RCC 7860 (cell line): ENCODE data around the gene CCNL2.

ENCODE experiments used
- DNase-seq: peaks from one replicate; pipeline ENCODE4 v3.0.0-alpha.2; 2015; ENCODE audit warnings: low spot score
- FAIRE-seq: peaks from 2 replicates; lab custom pipeline; 2012; peaks lifted over from hg19 to GRCh38; lab: Jason Lieb, UNC

CCNL2 gene

DNA sequence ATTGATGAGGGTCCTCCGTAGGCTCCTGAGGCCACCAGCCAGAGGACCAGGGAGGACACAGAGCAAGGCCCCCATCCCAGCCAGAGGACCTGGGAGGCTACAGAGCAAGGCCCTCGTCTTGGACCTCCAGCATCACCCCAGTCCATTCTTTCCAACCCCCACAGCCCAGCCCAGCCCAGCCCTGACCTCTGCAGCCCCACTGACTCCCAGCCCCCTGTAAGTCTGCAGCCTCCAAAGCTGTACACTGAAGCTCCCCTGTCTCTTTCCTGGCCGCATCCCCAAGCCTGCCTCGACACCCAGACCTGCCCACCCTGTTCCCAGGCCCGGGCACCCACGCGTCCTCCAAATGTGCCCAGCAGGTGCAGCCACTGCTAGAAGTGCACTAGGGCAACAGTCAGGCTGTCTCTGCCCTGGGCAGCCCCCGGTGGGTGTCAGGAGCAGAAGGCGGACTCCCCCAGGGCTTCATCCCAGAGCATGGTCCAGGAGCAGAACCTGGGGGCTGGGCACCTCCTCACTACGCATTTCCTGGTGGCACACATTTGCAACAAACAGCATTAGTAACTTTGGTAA is 52.0 kb downstream of the CCNL2 start:
- FAIRE-seq, result no peak

DNA sequence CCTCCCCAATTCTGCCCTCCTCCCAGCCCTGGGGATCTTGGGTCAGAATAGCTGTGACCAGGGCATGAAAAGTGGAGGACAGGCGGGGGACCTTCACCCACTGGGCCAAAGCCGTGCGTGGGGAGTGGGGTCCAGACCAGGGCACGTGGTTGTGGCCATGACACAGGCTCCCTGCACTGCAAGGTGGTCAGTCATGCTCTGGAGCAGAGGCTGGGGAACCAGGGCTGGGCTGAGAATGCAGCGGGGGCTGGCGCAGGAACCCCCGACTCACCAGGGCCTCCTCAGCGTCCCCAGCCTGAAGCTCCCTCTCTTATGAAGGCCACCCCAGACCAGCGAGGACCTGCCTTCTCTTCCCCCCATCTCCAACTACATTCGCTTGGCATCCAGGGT is 52.6 kb downstream of the CCNL2 start:
- no peak for FAIRE-seq
- DNase-seq, result no peak

More for the DNA sequence above, 52.0 kb downstream of the CCNL2 start:
- no peak for DNase-seq

DNA sequence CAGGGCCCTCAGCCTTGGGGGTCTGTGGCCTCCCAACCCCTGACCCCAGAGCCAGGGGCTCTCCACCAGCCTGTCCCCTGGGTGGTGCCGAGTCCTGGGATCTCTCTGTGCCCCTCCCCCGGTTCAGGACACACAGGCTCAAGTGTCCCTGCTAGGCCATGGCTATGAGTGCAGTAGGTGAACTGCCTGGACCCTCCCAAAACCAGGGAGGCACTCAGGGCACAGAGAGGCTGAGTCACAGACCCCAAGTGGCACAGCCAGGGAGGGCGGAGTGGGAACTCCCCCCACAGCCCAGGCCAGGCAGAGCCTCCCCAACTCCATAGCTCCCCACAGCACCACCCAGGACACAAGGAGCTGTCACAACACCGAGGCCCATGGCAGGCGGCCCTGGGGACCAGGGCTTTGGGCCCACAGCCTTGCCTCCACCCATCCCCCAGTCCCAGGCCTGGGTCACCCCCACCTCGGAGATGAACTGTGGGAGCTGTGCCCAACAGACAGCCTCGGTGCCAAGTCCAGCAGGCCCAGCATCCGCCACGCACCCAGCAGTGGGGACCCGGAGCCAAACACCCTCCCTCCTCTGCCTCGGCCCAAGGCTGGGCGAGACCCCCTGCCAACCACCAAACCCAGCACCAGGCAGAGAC is 53.2 kb downstream of the CCNL2 start:
- FAIRE-seq (no peak), DNase-seq (no peak)

DNA sequence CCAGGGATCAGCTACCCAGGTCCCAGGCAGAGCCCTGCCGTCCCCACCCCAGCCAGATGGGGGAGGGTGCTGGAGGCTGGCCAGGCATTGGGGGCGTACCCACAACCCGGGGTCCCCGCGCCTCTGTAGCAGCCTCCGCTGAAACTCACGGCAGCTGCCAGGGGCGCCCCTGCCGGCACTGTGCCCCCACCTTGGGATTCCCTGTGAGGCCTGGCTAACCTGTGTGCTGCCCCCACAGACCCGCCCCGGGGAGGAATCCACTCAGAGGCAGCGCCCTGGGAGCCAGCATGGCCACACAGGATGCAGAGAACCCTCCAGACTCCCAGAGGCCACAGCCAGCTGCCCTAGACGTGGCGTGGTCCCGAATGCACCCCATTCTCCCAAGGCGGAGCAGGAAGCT is 53.8 kb downstream of the CCNL2 start:
- DNase-seq (no peak), FAIRE-seq (no peak)

DNA sequence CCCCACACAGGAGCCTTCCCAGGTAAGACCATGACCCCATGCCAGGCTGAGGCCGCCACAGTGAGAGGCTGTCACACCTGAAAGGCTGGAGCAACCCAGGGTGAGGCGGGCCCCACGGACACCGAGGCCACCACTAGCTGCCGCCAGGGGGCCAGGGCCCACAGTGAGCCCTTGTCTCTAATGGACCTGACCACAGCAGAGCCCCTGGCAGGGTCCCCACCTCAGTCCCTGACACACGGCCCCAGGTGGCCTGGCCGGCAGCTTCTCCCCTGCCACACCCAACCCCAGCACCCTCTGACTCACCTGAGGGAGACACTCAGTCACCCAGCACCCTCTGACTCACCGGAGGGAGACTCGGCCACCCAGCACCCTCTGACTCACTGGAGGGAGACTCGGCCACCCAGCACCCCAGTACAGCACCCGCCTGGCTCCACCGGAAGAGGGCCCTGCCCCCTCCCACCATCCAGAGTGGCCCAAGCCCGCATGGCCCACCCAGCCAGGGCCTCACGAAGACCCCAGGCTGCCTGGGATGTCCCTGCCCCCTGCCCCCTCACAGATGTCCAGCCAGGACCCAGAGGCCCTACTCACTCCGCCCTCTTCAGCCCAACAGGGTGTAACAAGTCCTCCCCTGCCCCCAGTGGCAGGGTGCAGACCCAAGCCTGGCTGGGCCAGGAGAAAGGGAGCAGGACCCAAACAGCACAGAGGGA is 54.3 kb downstream of the CCNL2 start:
- DNase-seq (peak; percentile 90), FAIRE-seq (peak; percentile 78)

GRCh38 chr1:1343811-1344421 is 55.2 kb downstream of the CCNL2 start:
- FAIRE-seq (no peak), DNase-seq (no peak)

GRCh38 chr1:1342584-1343115 is 56.5 kb downstream of the CCNL2 start:
- no peak for FAIRE-seq

GRCh38 chr1:1342061-1342562 is 57.0 kb downstream of the CCNL2 start:
- DNase-seq (no peak), FAIRE-seq (no peak)

More at GRCh38 chr1:1342584-1343115, 56.5 kb downstream of the CCNL2 start:
- DNase-seq, result no peak

DNA sequence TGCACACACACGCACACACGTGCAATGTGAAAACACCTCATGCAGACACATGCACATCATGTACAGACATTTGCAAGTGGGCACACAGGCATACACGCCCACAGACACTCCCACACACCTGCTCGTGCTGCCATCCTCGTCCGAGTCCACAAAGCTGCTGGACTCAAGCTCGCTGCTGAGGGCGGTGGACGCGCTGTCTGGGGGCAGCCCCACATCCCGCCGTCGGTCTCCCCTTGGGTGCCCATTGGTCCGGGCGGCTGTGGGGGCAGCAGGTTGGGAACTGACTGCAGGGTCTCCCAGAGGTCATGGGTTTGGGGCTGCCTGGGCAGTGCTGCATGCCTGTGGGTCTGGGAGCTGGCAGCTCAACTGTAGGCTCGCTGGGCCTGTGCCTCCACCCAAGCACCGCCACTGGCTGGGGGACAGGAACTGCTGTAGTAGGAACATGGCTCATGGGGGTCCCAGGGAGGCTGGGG is 57.5 kb downstream of the CCNL2 start:
- DNase-seq, result no peak
- no peak for FAIRE-seq

DNA sequence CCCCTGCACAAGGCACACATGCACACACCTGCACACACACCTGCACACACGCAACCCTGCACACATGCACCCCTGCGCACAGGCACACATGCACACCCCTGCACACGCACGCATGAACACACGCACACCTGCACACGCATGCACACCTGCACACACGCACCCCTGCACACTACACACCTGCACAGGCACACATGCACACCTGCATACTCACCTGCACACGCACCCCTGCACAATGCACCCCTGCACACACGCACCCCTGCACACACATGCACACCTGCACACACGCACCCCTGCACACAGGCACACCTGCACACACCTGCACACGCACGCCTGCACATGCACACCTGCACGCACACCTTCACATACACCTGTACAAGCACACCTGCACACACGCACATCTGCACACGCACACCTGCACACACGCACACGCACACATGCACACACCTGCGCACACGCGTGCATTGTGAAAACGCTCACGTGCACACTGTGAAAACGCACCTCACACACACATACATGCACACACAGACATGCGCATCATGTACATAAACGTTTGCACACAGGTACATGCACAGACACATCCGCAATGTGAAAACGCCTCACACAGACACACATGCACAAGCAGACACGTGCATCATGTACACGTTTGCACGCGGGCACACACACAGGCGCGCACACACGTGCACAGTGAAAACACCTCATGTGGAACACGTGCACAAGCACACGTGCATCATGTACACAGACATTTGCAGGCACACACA is 58.2 kb downstream of the CCNL2 start:
- DNase-seq, result no peak
- no peak for FAIRE-seq

DNA sequence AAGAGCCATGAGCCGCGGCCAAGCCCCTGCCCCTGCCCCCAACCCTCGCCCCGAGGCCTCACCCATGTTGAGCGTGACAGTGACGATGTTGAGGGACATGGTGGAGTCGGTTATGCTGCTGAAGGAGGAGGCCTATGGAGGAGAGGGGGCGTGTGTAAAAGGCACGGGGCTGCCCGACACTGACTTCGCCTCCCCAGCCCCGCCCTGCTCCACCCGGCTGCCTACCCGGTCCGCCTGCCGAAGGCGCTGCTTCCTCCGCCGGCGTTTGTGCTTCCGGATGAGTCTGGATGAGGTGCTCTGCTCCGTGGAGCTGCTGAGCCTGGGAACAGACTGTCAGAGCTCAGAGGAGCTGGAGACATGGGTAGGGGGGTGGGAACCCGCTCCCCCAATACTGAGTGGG is 59.0 kb downstream of the CCNL2 start:
- no peak for FAIRE-seq
- no peak for DNase-seq

- FAIRE-seq, result no peak
- DNase-seq, result no peak
Observed at GRCh38 chr1:1338278-1338677, 60.9 kb downstream of the CCNL2 start.

- DNase-seq (no peak), FAIRE-seq (no peak)
Observed at GRCh38 chr1:1337793-1338147, 61.4 kb downstream of the CCNL2 start.

DNA sequence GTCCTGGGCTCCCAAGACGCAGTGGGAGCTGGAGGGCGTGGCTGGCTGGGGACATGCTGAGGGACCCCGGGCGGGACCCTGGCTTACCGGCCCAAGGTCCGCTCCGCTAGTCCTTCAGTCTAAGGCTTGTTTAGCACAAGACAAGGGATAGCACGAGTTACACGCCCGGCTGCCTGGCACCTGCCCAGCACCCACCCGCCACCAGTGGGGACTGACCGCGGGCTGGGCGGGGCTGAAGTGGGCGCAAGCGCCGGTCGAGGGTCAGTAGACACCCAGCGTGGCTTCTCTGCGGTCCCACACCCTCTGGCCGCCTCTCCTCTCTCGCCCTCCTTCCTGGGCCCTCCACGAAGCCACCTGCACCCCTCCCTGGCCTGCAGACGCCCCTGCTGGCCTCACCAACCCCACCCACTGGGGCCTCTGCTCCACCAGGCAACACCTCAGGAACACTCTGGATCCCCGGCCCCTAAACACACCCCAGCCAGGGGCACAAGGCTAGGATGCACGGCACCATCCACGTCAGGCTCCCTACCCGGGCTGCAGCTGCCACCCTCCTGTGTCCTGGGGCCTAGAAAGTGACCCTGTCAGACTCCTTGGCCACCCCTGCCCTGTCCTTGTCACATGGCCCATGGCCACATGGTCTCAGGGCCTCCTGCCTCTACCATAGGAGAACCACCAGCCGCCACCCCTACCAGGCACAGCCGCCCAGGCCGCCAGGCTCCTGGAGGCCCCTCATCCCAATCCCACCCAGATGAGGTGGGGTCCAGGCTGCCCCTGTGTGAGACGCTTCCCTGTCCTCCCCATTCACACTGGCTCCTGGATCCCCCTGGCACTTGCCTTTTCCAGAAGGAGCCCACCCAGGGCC is 62.0 kb downstream of the CCNL2 start:
- DNase-seq (no peak), FAIRE-seq (no peak)

DNA sequence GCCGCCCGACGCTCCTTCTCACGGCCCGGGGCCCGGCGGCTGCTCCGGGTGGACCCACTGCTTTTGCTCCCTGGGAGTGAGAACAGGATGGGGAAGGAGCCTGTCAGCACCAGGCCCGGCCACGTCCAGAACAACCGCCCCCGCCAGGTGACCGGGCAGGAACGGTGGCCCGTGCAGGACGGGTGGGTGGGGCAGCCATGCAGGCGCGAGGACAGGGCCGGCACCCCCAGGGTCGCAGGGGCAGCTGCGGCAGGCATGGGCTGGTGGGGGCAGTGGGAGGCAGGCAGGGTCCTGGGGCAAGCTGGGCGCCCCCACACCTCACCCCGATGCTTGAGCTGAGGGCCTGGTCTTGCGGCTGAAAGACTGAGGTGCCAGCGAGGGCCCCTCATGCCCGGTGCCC is 62.7 kb downstream of the CCNL2 start:
- DNase-seq (no peak), FAIRE-seq (no peak)

GRCh38 chr1:1335792-1336248 is 63.3 kb downstream of the CCNL2 start:
- no peak for DNase-seq
- FAIRE-seq, result no peak
